RWPE2 (cell line): ENCODE data around the gene COL21A1.

Experiments
- ATAC-seq: fragments of 200-7000 bp; cut with Tn5 transposase; 3 replicates; pipeline ENCODE4 v1.9.1; 2021; ENCODE audit warnings: low read depth
- DNase-seq: peaks from one replicate; pipeline ENCODE4 v3.0.0-alpha.2; 2020; ENCODE audit warnings: low spot score
- H3K27ac ChIP-seq: fragments of 450-650 bp; 2 replicates; pipeline ENCODE4 v1.5.1; 2017; ENCODE audit warnings: mild to moderate bottlenecking; ENCODE audit not compliant: poor library complexity, severe bottlenecking
- H3K27me3 ChIP-seq: fragments of 250-450 bp; sonication (Bioruptor Pico); 2 replicates; pipeline ENCODE4 v1.5.1; 2021; ENCODE audit warnings: mild to moderate bottlenecking, moderate library complexity; ENCODE audit not compliant: insufficient read depth, poor library complexity, severe bottlenecking
- H3K36me3 ChIP-seq: fragments of 250-450 bp; sonication (Bioruptor Pico); 2 replicates; pipeline ENCODE4 v1.5.1; 2020; ENCODE audit warnings: low read depth, mild to moderate bottlenecking, moderate library complexity
- H3K4me1 ChIP-seq: fragments of 250-450 bp; sonication (Bioruptor Pico); 2 replicates; pipeline ENCODE4 v1.5.1; 2021; ENCODE audit warnings: mild to moderate bottlenecking, moderate library complexity; ENCODE audit not compliant: insufficient read depth, poor library complexity, severe bottlenecking
- H3K4me3 ChIP-seq: fragments of 250-450 bp; sonication (Bioruptor Pico); 2 replicates; pipeline ENCODE4 v1.5.1; 2021; ENCODE audit warnings: mild to moderate bottlenecking, moderate library complexity; ENCODE audit not compliant: severe bottlenecking
- H3K9me3 ChIP-seq: fragments of 250-450 bp; sonication (Bioruptor Pico); 2 replicates; pipeline ENCODE4 v1.5.1; 2021; ENCODE audit warnings: mild to moderate bottlenecking, moderate library complexity; ENCODE audit not compliant: severe bottlenecking
- CTCF ChIP-seq: fragments of 450-650 bp; IDR thresholded peaks from one replicate; pipeline ENCODE4 v1.5.1; 2017; ENCODE audit warnings: mild to moderate bottlenecking, moderate library complexity; ENCODE audit not compliant: poor library complexity, severe bottlenecking

Gene COL21A1

GRCh38 chr6:56259234-56260077, 12.1 kb upstream of the COL21A1 start:
- H3K27ac ChIP-seq, result no peak overlapping the region
- DNase-seq (no peak), ATAC-seq (peak; percentile 53; the same call in 1 of the 3 replicates)
- peaks cover 5% of the 10 kb centered on the region for H3K4me1 ChIP-seq
- no peaks in the 10 kb centered on the region for H3K9me3 ChIP-seq
- no peaks in the 10 kb centered on the region for H3K27me3 ChIP-seq
- no peaks in the 10 kb centered on the region for H3K36me3 ChIP-seq
- TF ChIP-seq CTCF, result no peak
- no peak overlapping the region for H3K4me3 ChIP-seq

- Histone ChIP-seq H3K4me3 (no peak overlapping the region), H3K36me3 (no peaks in the 10 kb centered on the region), H3K4me1 (peaks cover 5% of the 10 kb centered on the region), H3K27ac (no peak overlapping the region), H3K27me3 (no peaks in the 10 kb centered on the region), H3K9me3 (no peaks in the 10 kb centered on the region)
- no peak for DNase-seq
- TF ChIP-seq CTCF, result no peak
- ATAC-seq, result no peak
Measured at GRCh38 chr6:56255349-56255748, 8.0 kb upstream of the COL21A1 start.

GRCh38 chr6:56250266-56250665, 2.9 kb upstream of the COL21A1 start:
- Histone ChIP-seq H3K27ac (no peak overlapping the region), H3K4me3 (no peak overlapping the region), H3K27me3 (no peaks in the 10 kb centered on the region), H3K36me3 (no peaks in the 10 kb centered on the region), H3K4me1 (peaks cover 10% of the 10 kb centered on the region), H3K9me3 (no peaks in the 10 kb centered on the region)
- ATAC-seq (no peak), DNase-seq (no peak)
- TF ChIP-seq CTCF, result no peak

- Histone ChIP-seq H3K27me3 (no peaks in the 10 kb centered on the region), H3K27ac (no peak overlapping the region), H3K36me3 (no peaks in the 10 kb centered on the region), H3K9me3 (no peaks in the 10 kb centered on the region), H3K4me3 (peak overlapping the region; percentile 2), H3K4me1 (peaks cover 23% of the 10 kb centered on the region)
- DNase-seq, result no peak
- ATAC-seq, result no peak
- TF ChIP-seq CTCF, result no peak
Measured at GRCh38 chr6:56247654-56248122, 308 bp upstream of the COL21A1 start.

- H3K4me1 ChIP-seq, result peaks cover 32% of the 10 kb centered on the region
- no peaks in the 10 kb centered on the region for H3K27me3 ChIP-seq
- H3K4me3 ChIP-seq, result no peak overlapping the region
- no peak overlapping the region for H3K27ac ChIP-seq
- DNase-seq, result no peak
- H3K9me3 ChIP-seq, result no peaks in the 10 kb centered on the region
- no peaks in the 10 kb centered on the region for H3K36me3 ChIP-seq
- TF ChIP-seq CTCF, result no peak
- peak; percentile 31; the same call in 1 of the 3 replicates for ATAC-seq
Measured at GRCh38 chr6:56246541-56246880, 869 bp downstream of the COL21A1 start.
